Measurements from ENCODE around the gene MSMB. TPM values are rescaled to one million over a fixed set of nuclear protein-coding genes. Genes with fewer than 3 reads are reported as not detected.

The MSMB gene
- total RNA-seq = not detected in 2 replicates

GRCh38 chr10:46046261-46046660, at the start of gene MSMB:
Gene MSMB, minus strand, starts transcription at chr10:46046269. Its CDS starts 32 bp downstream, at chr10:46046237.

GRCh38 chr10:46030091-46030937, 15.8 kb downstream of the MSMB start, which contains the start of gene NCOA4:
Gene NCOA4, minus strand, starts transcription at chr10:46030623. Its CDS starts 13,943 bp downstream, at chr10:46016680.

Small RNA genes within 50 kb of the gene (small RNA-seq; reads per million reads assigned to genes)
- not detected for gene SNORA74C-1

Other genes with a start within 250 kb of the MSMB start
- 4.3 and 4.7 TPM in 2 replicates for gene AGAP4, start 198.8 kb downstream of the MSMB start, total RNA-seq
- 80.9 TPM in 2 replicates for gene TIMM23, start 73.8 kb downstream of the MSMB start, total RNA-seq
- gene NCOA4, start 15.6 kb downstream of the MSMB start, total RNA-seq = 266 and 272 TPM in 2 replicates
- not detected in 2 replicates for gene ANTXRL, start 240.7 kb upstream of the MSMB start, total RNA-seq

Measured in articular chondrocyte of knee joint (primary cell).